Adipocyte (in vitro differentiated cells): ENCODE data around the gene GPRC5D.

Experiments used
- DNase-seq: peaks from one replicate; pipeline ENCODE4 v3.0.0-alpha.2; 2015; ENCODE audit warnings: low read depth
- H3K27me3 ChIP-seq: replicated peaks from 2 replicates; pipeline ENCODE4 v1.7.0; 2013; ENCODE audit warnings: mild to moderate bottlenecking, low read length, moderate library complexity; ENCODE audit not compliant: control insufficient read depth, insufficient read depth
- H3K36me3 ChIP-seq: 2 replicates; pipeline ENCODE4 v1.7.0; 2013; ENCODE audit warnings: low read length, mild to moderate bottlenecking, moderate library complexity; ENCODE audit not compliant: control insufficient read depth, insufficient read depth, severe bottlenecking
- H3K4me1 ChIP-seq: 2 replicates; pipeline ENCODE4 v1.7.0; 2013; ENCODE audit warnings: mild to moderate bottlenecking, low read length, moderate library complexity; ENCODE audit not compliant: control insufficient read depth, insufficient read depth
- H3K4me3 ChIP-seq: 2 replicates; pipeline ENCODE4 v1.7.0; 2013; ENCODE audit warnings: mild to moderate bottlenecking, low read length, moderate library complexity
- H3K9ac ChIP-seq: 2 replicates; pipeline ENCODE4 v1.7.0; 2013; ENCODE audit warnings: mild to moderate bottlenecking, low read length, moderate library complexity
- H3K9me3 ChIP-seq: 2 replicates; pipeline ENCODE4 v1.7.0; 2013; ENCODE audit warnings: mild to moderate bottlenecking, low read length, moderate library complexity; ENCODE audit not compliant: control insufficient read depth

The GPRC5D gene

DNA sequence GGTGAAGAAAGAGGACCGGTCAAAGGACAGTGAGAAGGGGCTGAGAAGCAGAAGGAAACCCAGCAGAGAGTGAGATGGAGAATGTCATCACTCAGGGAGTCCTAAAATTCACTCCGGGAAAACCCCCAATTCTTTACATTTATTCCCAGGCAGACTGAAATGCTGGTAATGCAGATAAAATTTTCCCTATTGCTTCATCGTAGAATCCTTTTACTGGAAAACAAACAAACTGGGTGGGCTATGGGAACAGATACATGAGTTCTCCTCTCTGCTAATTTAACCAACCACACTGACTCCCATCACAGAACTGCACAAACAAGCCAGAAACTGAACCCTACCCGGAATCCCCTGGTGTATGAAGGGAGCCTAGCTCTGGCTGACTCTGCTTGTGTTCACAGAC, 27.2 kb upstream of the GPRC5D start:
- peaks cover 60% of the 10 kb centered on the region for H3K36me3 ChIP-seq
- peak; percentile 75 for DNase-seq
- no peaks in the 10 kb centered on the region for H3K9me3 ChIP-seq
- H3K4me3 ChIP-seq: peak overlapping the region; percentile 6
- no peaks in the 10 kb centered on the region for H3K27me3 ChIP-seq
- H3K9ac ChIP-seq: peak overlapping the region; percentile 23
- H3K4me1 ChIP-seq: peaks cover 35% of the 10 kb centered on the region

DNA sequence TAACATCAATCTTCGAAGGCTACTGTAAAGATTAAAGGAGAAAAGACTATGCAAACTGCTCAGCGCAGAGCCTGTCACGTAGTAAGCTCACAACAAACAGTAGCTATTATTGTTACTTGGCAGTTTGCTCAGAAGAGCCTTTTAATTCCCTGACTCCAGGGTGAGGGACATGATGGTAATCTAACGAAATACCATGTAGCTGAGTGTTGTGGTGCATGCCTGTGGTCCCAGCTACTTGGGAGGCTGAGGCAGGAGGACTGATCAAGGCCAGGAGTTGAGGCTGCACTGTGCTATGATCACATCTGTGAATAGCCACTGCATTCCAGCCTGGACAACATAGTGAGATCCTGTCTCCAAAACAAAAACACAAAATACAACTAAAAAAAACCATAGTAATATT, 25.3 kb upstream of the GPRC5D start:
- peaks cover 35% of the 10 kb centered on the region for H3K4me1 ChIP-seq
- no peak overlapping the region for H3K9ac ChIP-seq
- H3K27me3 ChIP-seq: no peaks in the 10 kb centered on the region
- no peaks in the 10 kb centered on the region for H3K9me3 ChIP-seq
- no peak for DNase-seq
- H3K36me3 ChIP-seq: peaks cover 63% of the 10 kb centered on the region
- no peak overlapping the region for H3K4me3 ChIP-seq

DNA sequence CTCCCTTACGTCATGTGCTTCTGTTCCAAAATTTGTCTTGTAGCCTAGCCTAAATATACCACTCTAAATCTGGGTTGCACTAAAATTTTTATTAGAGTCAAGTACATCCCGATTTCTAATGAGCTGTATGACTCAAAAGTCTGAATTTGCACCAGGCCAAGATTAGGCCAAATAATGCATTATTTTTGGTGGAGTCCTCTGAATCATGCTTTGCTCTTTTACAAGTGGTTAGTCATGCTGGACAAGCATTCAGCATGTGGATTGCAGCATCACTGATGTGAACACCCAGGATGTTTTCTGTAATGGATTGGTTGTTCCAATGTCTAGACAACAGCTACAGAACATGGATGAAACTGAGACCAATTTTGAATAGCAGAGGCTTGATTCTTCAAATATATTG, 24.4 kb upstream of the GPRC5D start:
- Histone ChIP-seq H3K4me3 (no peak overlapping the region), H3K4me1 (peaks cover 35% of the 10 kb centered on the region), H3K36me3 (peaks cover 63% of the 10 kb centered on the region), H3K9me3 (no peaks in the 10 kb centered on the region), H3K27me3 (no peaks in the 10 kb centered on the region), H3K9ac (peak overlapping the region; percentile 46)
- peak; percentile 90 for DNase-seq

DNA sequence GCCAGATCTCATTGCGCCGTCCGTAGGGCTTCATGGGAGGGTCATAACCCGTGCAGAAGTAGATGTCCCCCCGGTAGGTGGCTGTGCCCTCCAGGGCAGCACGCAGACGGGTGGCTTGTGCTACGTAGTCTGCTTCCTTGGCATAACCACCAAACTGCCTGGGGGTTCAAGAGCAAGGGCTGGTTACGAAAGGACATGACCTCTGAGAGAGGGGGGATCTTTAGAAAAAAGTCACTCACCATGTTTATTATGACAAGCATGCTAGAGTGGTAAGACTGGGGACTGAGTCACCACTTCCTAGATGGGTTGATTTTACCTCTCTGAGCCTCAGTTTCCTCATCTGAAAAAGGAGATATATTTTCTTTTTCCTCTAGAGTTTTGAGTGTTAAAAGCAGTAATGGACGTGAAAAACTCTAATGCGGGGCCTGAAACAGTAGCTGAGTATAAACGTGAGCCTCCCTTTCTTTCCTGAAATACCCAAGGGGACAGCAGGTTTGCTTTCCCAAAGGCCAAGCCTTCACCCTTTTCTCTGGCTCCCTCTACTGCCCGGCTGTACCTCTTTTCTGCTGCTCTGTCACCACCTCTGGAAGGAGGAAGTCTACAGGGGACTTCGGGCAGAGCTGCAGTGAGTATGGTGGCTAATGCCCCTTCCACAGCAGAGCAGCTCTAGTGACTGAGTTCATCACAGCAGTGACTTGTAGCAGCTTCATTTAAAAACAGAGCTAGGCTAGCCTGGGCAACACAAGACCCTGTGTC, 23.5 kb upstream of the GPRC5D start:
- H3K9ac ChIP-seq: peak overlapping the region; percentile 46
- no peaks in the 10 kb centered on the region for H3K9me3 ChIP-seq
- no peaks in the 10 kb centered on the region for H3K27me3 ChIP-seq
- no peak overlapping the region for H3K4me3 ChIP-seq
- H3K4me1 ChIP-seq: peaks cover 35% of the 10 kb centered on the region
- peak; percentile 63 for DNase-seq
- peaks cover 56% of the 10 kb centered on the region for H3K36me3 ChIP-seq

DNA sequence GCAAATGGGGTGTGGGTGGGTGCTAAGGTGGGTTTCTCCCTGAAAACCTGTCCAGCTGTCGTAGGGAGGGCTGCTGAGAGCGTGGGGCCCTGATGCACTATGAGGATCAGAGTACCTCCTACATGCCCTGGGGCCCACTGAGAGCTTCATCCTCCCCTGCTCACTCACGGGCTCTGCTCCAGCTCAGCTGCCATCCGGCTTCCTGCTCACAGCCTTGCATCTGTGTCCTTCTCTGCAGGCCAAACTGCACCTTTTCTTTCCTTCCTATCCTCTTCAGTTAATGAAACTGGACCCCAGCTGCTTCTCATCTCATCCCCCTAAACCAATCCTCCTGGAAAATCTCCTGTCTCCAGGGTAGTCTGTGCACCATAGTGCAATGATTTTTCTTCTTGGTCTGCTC, 22.2 kb upstream of the GPRC5D start:
- DNase-seq: no peak
- Histone ChIP-seq H3K27me3 (no peaks in the 10 kb centered on the region), H3K4me1 (peaks cover 23% of the 10 kb centered on the region)

DNA sequence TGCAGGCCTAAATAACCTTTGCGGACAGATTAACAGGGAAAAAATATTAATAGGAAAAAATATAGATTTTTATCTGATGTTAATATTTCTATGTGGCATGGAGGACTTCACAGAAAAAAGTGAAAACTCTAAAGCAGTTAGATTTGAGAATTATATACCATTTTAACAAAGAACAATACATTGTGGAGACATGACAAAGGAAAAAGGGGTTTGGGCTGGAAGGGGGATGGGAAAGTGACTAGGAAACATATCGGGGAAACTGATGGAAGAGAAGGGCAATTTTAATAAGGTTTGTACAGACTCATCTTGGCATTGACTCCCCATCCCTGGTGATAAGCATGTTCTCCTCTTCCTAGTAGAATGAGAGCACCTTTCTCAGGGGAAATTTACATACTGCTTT, 21.0 kb upstream of the GPRC5D start:
- no peaks in the 10 kb centered on the region for H3K9me3 ChIP-seq
- DNase-seq: no peak
- no peak overlapping the region for H3K9ac ChIP-seq
- H3K4me3 ChIP-seq: no peak overlapping the region
- H3K27me3 ChIP-seq: no peaks in the 10 kb centered on the region
- peaks cover 17% of the 10 kb centered on the region for H3K4me1 ChIP-seq
- H3K36me3 ChIP-seq: peaks cover 61% of the 10 kb centered on the region

More for the DNA sequence above, 22.2 kb upstream of the GPRC5D start:
- H3K4me3 ChIP-seq: no peak overlapping the region
- no peak overlapping the region for H3K9ac ChIP-seq
- H3K9me3 ChIP-seq: no peaks in the 10 kb centered on the region
- H3K36me3 ChIP-seq: peaks cover 56% of the 10 kb centered on the region

DNA sequence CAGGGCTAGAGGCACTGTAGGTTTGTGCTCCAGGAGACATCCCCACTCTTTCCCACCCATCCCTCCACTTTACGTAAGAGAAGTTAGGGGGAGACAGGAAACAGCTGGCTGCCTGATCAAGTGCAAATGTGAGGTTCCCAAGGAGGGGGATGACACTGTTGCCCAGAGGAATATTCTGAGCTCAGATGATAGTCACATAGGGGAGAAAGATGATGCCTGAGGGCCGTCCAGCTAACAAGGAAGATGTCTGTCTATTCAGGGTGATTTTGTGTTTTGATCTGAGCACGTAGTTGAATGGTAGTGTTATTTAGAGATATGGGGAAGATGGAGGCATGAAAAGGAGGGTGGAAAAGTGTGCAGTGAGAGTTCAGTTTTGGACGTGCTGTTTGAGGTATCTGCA, 13.9 kb upstream of the GPRC5D start:
- no peaks in the 10 kb centered on the region for H3K4me1 ChIP-seq
- H3K27me3 ChIP-seq: no peaks in the 10 kb centered on the region
- no peak for DNase-seq
- no peak overlapping the region for H3K4me3 ChIP-seq
- H3K9ac ChIP-seq: no peak overlapping the region
- H3K9me3 ChIP-seq: no peaks in the 10 kb centered on the region
- peaks cover 19% of the 10 kb centered on the region for H3K36me3 ChIP-seq

DNA sequence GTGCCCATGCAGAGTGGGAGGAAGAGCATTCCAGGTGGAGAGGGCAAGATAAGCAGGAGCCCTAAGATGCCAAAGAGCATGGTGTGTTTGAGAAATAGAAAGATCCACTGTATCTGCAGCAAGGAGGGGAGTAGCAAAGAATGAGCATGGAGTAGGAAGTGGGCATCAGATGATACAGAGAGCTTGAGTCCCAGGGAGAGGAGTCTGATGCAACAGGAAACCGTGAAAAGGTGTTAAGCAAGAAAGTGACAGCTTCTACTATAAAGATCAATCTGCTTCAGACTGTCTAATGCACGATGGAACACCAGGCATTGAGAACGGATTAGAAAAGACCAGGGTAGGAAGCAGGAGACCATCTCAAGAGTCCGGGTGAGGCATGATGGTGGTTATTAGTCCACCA, 12.3 kb upstream of the GPRC5D start:
- H3K4me1 ChIP-seq: no peaks in the 10 kb centered on the region
- H3K9me3 ChIP-seq: no peaks in the 10 kb centered on the region
- no peak overlapping the region for H3K9ac ChIP-seq
- no peaks in the 10 kb centered on the region for H3K27me3 ChIP-seq
- DNase-seq: no peak
- peaks cover 17% of the 10 kb centered on the region for H3K36me3 ChIP-seq
- no peak overlapping the region for H3K4me3 ChIP-seq

DNA sequence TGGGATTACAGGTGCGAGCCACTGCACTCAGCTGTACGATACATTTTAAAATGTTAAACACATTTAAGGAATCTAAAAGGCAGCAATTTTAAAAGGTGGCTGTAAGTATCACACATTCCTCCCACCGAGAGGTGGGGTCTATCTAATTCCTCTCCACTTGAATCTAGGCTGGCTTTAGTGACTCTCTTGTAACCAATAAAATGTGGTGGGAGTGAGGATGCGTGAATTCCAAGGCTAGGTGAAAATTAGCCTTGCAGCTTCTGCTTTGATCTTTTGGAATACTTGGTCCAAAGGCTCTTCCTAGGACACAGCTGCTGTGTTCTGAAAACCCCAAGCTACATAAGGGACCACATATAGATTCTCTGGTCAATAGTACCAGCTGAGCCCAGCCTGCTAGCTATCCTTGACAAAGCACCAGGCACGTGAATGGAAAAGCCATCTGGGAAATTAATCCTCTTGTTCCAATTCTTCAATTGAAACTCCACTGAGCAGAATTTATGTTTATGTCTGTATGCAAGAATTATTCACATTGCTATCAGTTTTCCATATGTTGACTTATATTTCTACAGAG, 8.8 kb upstream of the GPRC5D start:
- DNase-seq: no peak

DNA sequence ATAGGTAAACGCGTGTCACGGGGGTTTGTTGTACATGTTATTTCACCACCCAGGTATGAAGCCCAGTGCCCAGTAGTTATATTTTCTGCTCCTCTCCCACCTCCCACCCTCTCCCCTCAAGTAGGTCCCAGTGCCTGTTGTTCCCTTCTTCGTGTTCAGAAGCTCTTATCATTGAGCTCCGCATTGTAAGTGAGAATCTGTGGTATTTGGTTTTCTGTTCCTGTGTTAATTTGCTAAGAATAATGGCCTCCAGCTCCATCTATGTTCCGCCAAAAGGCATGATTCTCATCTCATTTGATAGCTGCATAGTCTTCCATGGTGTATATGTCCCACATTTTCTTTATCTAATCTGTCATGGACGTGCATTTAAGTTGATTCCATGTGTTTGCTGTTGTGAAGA, 6.9 kb upstream of the GPRC5D start:
- H3K9ac ChIP-seq: no peak overlapping the region
- no peaks in the 10 kb centered on the region for H3K9me3 ChIP-seq
- no peak for DNase-seq
- H3K36me3 ChIP-seq: no peaks in the 10 kb centered on the region
- no peaks in the 10 kb centered on the region for H3K27me3 ChIP-seq
- no peaks in the 10 kb centered on the region for H3K4me1 ChIP-seq
- no peak overlapping the region for H3K4me3 ChIP-seq

More for the DNA sequence above, 8.8 kb upstream of the GPRC5D start:
- no peak overlapping the region for H3K4me3 ChIP-seq
- no peaks in the 10 kb centered on the region for H3K4me1 ChIP-seq
- no peaks in the 10 kb centered on the region for H3K9me3 ChIP-seq
- H3K9ac ChIP-seq: no peak overlapping the region
- H3K27me3 ChIP-seq: no peaks in the 10 kb centered on the region
- H3K36me3 ChIP-seq: peaks cover 3% of the 10 kb centered on the region

DNA sequence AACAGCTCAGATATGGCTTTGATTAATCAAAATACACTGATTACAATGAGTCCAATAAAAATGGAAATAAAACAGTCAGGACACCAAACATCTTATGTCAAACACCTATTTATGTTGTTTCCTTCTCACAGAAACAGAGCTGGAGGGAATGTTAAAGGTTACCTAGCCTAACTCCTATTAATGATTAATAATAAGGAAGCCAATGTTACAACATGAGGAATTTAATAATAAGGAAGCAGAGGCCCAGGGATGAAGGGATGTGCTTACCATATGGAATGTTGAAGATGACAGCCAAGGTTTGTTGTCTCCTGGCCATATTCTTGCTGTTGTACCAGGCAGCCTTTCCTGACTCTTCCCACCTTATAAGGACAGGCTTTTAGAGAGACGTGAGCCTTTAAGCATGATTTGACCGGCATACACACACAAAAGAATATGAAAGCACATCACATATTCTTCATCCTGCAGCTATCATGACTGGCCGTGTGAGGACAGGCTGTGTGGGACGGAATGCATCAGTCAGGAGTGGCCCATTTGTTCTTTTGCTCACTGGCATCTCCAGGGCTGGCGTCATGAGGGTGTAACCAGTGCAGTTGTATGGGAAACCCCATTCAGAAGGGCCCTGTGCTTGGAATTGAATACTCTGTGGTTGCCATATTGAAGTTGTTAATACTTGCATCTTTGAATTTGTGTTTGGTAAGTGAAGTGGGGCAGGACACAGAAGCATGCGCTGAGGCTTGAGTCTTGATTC, 3.1 kb upstream of the GPRC5D start:
- Histone ChIP-seq H3K36me3 (no peaks in the 10 kb centered on the region), H3K4me1 (no peaks in the 10 kb centered on the region), H3K9me3 (no peaks in the 10 kb centered on the region), H3K9ac (no peak overlapping the region), H3K4me3 (no peak overlapping the region), H3K27me3 (no peaks in the 10 kb centered on the region)
- DNase-seq: no peak
